ENCODE data around the gene ILRUN. TPM values are rescaled to one million over a fixed set of nuclear protein-coding genes. Genes with fewer than 3 reads are reported as not detected.
A peak's percentile ranks its signal among the peaks of the same experiment; 100 is the strongest.
"Not testable (repeated sequence)": the region's sequence is repeated elsewhere in the genome, so short reads cannot be mapped to it uniquely, and the experiment has no call there.

The ILRUN gene
- total RNA-seq, 1 donor from 2014 or later: 69.6 TPM

- H3K4me3 ChIP-seq: no peak overlapping the region
- TF ChIP-seq, protein P1, sequence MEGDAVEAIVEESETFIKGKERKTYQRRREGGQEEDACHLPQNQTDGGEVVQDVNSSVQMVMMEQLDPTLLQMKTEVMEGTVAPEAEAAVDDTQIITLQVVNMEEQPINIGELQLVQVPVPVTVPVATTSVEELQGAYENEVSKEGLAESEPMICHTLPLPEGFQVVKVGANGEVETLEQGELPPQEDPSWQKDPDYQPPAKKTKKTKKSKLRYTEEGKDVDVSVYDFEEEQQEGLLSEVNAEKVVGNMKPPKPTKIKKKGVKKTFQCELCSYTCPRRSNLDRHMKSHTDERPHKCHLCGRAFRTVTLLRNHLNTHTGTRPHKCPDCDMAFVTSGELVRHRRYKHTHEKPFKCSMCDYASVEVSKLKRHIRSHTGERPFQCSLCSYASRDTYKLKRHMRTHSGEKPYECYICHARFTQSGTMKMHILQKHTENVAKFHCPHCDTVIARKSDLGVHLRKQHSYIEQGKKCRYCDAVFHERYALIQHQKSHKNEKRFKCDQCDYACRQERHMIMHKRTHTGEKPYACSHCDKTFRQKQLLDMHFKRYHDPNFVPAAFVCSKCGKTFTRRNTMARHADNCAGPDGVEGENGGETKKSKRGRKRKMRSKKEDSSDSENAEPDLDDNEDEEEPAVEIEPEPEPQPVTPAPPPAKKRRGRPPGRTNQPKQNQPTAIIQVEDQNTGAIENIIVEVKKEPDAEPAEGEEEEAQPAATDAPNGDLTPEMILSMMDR (IDR thresholded peaks at IDR 0.05): no peak
- intact Hi-C loops (cut with DNase I): no loop called here
- no peaks in the 10 kb centered on the region for H3K27me3 ChIP-seq
- peaks cover 4 to 7% of the 10 kb centered on the region in 2 donors for H3K4me1 ChIP-seq
- DNase-seq (ENCODE audit: low spot score in 2 of 2): no peak
- H3K9me3 ChIP-seq: no peaks in the 10 kb centered on the region
- no peaks in the 10 kb centered on the region for H3K36me3 ChIP-seq
- no peak overlapping the region for H3K27ac ChIP-seq
Measured at GRCh38 chr6:34684919-34685318, 11.6 kb downstream of the ILRUN start.

- peaks cover 4 to 7% of the 10 kb centered on the region in 2 donors for H3K4me1 ChIP-seq
- no peak overlapping the region for H3K27ac ChIP-seq
- H3K4me3 ChIP-seq: no peak overlapping the region
- no peaks in the 10 kb centered on the region for H3K9me3 ChIP-seq
- H3K27me3 ChIP-seq: no peaks in the 10 kb centered on the region
- no peaks in the 10 kb centered on the region for H3K36me3 ChIP-seq
- no peak for DNase-seq (ENCODE audit: low spot score in 2 of 2)
- intact Hi-C loops (cut with DNase I): no loop called here
- TF ChIP-seq, protein P1 (IDR thresholded peaks at IDR 0.05): no peak
Measured at GRCh38 chr6:34684364-34684763, 12.2 kb downstream of the ILRUN start.

- intact Hi-C loops (cut with DNase I): no loop called here
- H3K4me1 ChIP-seq: peaks cover 4 to 7% of the 10 kb centered on the region in 2 donors
- H3K27me3 ChIP-seq: no peaks in the 10 kb centered on the region
- DNase-seq (ENCODE audit: low spot score in 2 of 2): no peak
- no peak overlapping the region for H3K4me3 ChIP-seq
- H3K36me3 ChIP-seq: no peaks in the 10 kb centered on the region
- H3K27ac ChIP-seq: peak overlapping the region; percentile 14 to 62
- TF ChIP-seq, protein P1 (IDR thresholded peaks at IDR 0.05): no peak
- H3K9me3 ChIP-seq: no peaks in the 10 kb centered on the region
Measured at GRCh38 chr6:34680802-34681515, 15.6 kb downstream of the ILRUN start.

DNA sequence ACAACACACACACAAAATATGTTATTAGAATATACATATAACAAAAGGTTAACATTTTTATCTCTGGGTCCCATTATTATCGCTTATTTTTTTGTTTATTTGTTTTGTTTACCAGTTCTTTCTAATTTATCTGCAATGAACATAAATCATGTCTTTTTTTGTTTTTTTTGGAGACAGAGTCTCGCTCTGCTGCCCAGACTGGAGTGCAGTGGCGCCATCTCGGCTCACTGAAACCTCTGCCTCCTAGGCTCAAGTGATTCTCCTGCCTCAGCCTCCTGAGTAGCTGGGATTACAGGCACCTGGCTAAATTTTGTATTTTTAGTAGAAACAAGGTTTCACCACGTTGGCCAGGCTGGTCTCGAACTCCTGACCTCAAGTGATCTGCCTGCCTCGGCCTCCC, 16.3 kb downstream of the ILRUN start:
- H3K9me3 ChIP-seq; DNase-seq (ENCODE audit: low spot score in 2 of 2); H3K27me3 ChIP-seq; intact Hi-C loops (cut with DNase I); H3K36me3 ChIP-seq; H3K4me3 ChIP-seq; H3K4me1 ChIP-seq: not testable (repeated sequence)
- peak overlapping the region; percentile 14 to 62 for H3K27ac ChIP-seq

DNA sequence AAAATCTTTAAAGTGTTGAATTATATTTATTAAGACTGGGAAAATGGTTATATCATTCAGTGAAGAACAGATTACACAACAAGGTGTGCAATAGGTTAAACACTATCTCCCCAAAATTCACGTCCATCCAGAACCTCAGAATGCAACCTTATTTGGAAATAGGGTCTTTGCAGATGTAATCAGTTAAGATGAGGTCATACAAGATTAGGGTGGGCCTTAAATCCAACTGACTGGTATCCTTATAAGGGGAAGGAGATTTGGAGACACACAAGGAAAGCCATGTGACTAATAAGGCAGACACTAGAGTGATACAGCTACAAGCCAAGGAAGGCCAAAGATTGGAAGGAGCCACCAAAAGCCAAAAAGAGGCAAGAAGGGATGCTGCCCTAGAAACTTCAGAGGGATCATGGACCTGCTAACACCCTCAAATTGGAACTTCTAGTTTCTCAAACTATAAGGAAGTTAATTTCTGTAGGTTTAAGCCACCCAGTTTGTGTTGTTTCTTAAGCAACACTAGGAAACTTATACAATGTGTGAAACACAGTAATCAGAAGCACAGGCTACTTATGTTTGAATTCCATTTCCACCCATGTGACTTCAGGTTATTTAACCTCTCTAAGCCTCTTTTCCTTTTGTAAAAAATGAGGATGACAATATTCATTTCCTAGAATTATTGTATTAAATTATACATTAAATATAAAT, 16.9 kb downstream of the ILRUN start:
- Histone ChIP-seq H3K9me3 (no peaks in the 10 kb centered on the region), H3K4me3 (no peak overlapping the region), H3K4me1 (peaks cover 4 to 7% of the 10 kb centered on the region in 2 donors), H3K36me3 (no peaks in the 10 kb centered on the region), H3K27ac (peak overlapping the region in 1 of 2 donors; percentile 62), H3K27me3 (no peaks in the 10 kb centered on the region)
- no peak for DNase-seq (ENCODE audit: low spot score in 2 of 2)
- intact Hi-C loops (cut with DNase I): no loop called here
- TF ChIP-seq, protein P1 (IDR thresholded peaks at IDR 0.05): no peak

GRCh38 chr6:34676140-34676539, 20.4 kb downstream of the ILRUN start:
- Histone ChIP-seq H3K4me1 (peaks cover 4 to 18% of the 10 kb centered on the region in 2 donors), H3K36me3 (no peaks in the 10 kb centered on the region), H3K4me3 (no peak overlapping the region), H3K27me3 (no peaks in the 10 kb centered on the region), H3K9me3 (no peaks in the 10 kb centered on the region), H3K27ac (no peak overlapping the region)
- no peak for DNase-seq (ENCODE audit: low spot score in 2 of 2)
- TF ChIP-seq, protein P1 (IDR thresholded peaks at IDR 0.05): no peak
- intact Hi-C loops (cut with DNase I): no loop called here

- H3K27ac ChIP-seq; H3K4me3 ChIP-seq; DNase-seq (ENCODE audit: low spot score in 2 of 2); intact Hi-C loops (cut with DNase I); H3K27me3 ChIP-seq; H3K9me3 ChIP-seq; H3K36me3 ChIP-seq: not testable (repeated sequence)
- H3K4me1 ChIP-seq: peaks cover 0 to 18% of the 10 kb centered on the region in 2 donors
Measured at GRCh38 chr6:34674930-34675329, 21.6 kb downstream of the ILRUN start.

Measured in ascending aorta (tissue), 2 donors.